Midbrain (tissue), 1 donor: ENCODE results near the gene USP21.

Experiments
- DNase-seq: peaks from one replicate; lab custom pipeline; 2025; lab: John Stamatoyannopoulos, UW

USP21 gene

DNA sequence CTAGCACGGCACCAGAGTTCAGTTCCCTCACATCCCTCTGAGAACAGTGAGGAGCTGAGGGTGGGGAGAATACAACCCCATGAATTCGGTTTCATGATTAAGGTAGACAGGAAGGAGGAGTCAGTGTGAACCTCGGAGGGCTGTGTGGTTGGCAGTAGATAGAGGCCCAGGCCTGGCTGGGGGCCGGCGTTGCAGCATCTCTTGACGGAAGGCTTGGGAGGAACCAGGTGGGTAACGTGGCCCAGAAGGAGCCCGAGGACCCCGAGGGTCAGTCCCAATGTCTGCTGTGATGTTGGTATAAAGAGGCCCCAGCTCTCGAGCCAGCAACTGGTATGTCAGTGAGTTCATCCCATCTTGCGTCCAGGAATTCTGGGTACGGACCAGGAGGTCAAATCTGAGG is 12.4 kb downstream of the USP21 start:
- no peak for DNase-seq

- DNase-seq: no peak
These were observed 13.0 kb downstream of the USP21 start for GRCh38 chr1:161172349-161172748.

GRCh38 chr1:161172776-161173376 is 13.6 kb downstream of the USP21 start:
- DNase-seq: no peak

- DNase-seq: no peak
These were observed 14.4 kb downstream of the USP21 start for GRCh38 chr1:161173711-161174110.

GRCh38 chr1:161174911-161175310 is 15.6 kb downstream of the USP21 start:
- no peak for DNase-seq

GRCh38 chr1:161175771-161176453 is 16.6 kb downstream of the USP21 start:
- DNase-seq: no peak

- no peak for DNase-seq
These were observed 17.3 kb downstream of the USP21 start for GRCh38 chr1:161176468-161177111.

DNA sequence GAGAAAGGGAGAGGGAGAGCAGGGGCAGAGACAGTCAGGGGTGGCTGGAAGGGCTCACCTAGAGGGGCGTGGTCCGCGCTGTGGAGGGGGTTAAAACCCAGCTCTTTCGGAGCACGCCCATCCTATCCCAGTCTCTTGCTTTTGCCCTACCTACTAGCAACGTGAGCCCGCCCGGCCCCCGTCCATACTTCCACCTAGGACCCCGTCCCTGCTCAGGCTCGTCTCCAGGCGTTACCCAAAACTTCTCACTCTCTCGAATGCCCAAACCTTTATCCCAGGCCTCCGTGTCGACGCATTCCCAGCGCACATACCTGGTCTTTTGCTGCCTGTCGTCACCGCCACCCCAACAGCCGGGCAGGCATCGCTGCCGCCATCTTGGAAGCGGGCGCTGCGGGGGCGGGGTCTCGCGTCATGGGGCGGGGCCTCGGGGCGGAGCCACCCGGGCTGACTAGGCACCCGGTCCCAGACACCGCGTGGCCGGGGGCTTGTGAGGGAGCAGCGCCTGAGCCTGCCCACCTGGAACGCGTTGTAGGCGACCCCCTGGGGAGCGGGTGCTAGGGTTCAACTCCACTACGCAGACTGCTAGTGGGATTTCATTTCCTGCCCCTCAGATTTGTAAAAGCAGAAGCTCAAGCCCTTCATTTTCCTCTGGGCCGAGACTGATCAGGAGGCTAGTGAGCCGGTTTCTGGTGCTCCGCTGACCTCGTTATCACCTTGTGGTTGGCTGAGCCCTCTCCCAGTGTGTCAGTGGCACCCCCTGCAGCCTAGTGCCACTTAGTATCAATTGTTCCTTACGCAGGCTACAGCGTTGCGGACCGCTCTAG is 18.0 kb downstream of the USP21 start, which contains the start of gene B4GALT3:
TSS of gene B4GALT3 (minus strand) at position 396 of the 824 bp plus-strand sequence. CDS start 1,447 bp downstream, outside the sequence.
- DNase-seq: peak; percentile 88

- DNase-seq: no peak
These were observed 18.6 kb downstream of the USP21 start for GRCh38 chr1:161177936-161178244.

- no peak for DNase-seq
These were observed 20.4 kb downstream of the USP21 start for GRCh38 chr1:161179698-161180097.

- DNase-seq: peak; percentile 13
These were observed 21.3 kb downstream of the USP21 start for GRCh38 chr1:161180639-161181038.

- DNase-seq: no peak
These were observed 22.9 kb downstream of the USP21 start for GRCh38 chr1:161182214-161182613.

DNA sequence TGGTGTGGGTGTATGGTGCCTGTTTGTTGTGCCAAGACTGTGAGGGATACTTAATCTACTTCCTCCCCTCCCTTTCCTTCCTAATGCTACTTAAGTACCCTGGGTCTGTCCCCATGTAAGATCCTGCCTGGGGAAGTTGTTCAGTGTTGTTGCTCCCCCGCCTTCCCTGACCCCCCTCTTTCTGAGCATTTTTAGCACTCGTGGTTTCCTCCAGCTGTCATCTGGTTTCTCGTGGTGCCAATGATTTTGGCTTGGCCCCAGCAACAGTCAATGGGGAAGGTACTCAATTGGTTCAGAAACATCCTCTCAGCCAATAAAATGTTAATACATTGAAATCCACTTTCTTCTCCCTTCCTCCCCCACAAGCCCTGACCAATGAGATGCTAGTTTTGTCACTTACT is 26.0 kb downstream of the USP21 start:
- peak; percentile 41 for DNase-seq

- peak; percentile 23 for DNase-seq
These were observed 26.5 kb downstream of the USP21 start for GRCh38 chr1:161185732-161186311.

DNA sequence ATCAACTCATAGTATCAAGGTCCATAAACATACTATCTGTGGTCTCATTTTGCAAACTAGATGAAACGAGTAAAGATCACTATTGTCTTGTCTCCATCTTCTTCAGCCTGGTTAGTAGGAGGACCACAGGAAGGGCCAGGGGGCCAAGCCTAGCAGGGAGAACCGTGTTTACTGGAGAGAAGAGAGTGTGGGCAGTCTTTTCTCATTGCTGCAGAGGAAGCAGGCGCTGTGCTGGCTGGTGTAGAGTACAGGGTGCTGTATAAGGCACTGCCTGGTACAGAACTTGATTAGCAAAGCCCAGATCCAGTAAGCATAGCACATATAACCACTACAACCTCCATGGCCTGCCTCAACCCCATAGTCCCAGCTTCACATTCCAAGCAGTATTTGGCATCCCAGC is 28.0 kb downstream of the USP21 start:
- DNase-seq: no peak

DNA sequence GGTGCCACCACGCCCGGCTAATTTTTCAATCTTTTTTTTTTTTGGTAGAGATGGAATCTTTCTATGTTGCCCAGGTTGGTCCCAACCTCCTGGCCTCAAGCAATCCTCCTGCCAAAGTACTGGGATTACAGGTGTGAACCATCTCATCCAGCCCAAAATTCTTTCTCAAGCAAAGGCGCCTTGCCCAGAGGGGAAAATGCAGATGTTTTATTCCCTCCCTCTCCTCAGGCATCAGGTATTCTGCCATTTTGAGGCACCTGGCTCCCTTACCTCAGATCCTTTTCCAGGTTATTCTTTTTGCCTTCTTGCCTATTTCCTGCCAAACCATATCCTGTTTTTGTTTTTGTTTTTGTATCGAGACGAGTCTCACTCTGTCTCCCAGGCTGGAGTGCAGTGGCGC is 29.1 kb downstream of the USP21 start:
- DNase-seq: no peak

DNA sequence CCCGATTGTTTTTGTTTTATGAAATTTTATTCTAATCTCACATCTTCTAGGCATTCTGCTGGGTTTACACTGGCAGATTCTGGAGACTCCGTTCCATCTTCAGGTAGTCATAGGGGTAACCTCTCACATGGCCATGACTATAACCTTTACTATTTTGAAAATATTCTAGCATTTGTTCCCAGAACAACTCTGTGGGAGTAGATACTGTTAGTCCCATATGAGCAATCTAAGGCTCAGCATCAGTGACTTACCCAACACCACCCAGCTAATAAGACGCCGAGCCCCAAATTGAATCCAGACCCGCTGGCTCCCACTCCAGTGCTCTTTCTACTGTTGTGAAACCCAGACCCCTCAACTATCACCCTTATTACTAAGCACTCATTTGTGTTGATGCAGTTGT is 29.7 kb downstream of the USP21 start:
- no peak for DNase-seq

- DNase-seq: peak; percentile 24
These were observed 31.7 kb downstream of the USP21 start for GRCh38 chr1:161190962-161191521.

GRCh38 chr1:161191971-161192370 is 32.7 kb downstream of the USP21 start:
- no peak for DNase-seq

- DNase-seq: peak; percentile 82
These were observed 33.5 kb downstream of the USP21 start for GRCh38 chr1:161192476-161193465.
